ENCODE data around the gene NUP214. TPM values are rescaled to one million over a fixed set of nuclear protein-coding genes. Genes with fewer than 3 reads are reported as not detected.

Gene NUP214
- total RNA-seq, 2 donors from 2014 or later: 43.9 to 115 TPM

DNA sequence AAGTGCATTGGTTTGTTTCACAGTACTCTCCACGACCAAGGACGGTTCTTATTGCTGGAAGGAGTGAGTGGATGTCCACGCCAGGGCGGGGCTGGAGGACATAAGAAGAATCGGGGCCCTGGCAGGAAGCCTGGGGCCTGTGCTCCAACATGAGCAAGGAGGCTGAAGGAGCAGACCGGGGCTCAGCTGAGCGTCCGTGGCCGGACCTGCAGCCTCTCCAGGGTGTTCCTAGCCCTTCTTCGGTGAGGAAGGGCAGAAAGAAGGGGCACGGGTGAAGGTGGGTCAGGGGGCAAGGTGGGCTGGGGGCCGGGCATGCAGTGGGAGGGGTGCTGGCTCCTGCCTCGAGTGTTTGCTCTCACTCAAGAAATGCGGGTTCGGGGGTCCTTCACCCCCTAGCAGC, 132.8 kb downstream of the NUP214 start:
- 78% methylated on average over 15 of the region's 15 CpGs for WGBS
- no peak for DNase-seq (ENCODE audit: low spot score)
- no peaks in the 10 kb centered on the region for H3K27me3 ChIP-seq (replicated peaks; ENCODE audit: insufficient read depth)
- H3K36me3 ChIP-seq: no peaks in the 10 kb centered on the region
- no peak for TF ChIP-seq POLR2AphosphoS5 (IDR thresholded peaks at IDR 0.05)
- TF ChIP-seq, protein P1, sequence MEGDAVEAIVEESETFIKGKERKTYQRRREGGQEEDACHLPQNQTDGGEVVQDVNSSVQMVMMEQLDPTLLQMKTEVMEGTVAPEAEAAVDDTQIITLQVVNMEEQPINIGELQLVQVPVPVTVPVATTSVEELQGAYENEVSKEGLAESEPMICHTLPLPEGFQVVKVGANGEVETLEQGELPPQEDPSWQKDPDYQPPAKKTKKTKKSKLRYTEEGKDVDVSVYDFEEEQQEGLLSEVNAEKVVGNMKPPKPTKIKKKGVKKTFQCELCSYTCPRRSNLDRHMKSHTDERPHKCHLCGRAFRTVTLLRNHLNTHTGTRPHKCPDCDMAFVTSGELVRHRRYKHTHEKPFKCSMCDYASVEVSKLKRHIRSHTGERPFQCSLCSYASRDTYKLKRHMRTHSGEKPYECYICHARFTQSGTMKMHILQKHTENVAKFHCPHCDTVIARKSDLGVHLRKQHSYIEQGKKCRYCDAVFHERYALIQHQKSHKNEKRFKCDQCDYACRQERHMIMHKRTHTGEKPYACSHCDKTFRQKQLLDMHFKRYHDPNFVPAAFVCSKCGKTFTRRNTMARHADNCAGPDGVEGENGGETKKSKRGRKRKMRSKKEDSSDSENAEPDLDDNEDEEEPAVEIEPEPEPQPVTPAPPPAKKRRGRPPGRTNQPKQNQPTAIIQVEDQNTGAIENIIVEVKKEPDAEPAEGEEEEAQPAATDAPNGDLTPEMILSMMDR (IDR thresholded peaks at IDR 0.05): no peak
- no peak for TF ChIP-seq POLR2A (IDR thresholded peaks at IDR 0.05)
- intact Hi-C loops (cut with DNase I): no loop called here
- H3K9me3 ChIP-seq: no peaks in the 10 kb centered on the region
- no peak overlapping the region for H3K27ac ChIP-seq
- no peak overlapping the region for H3K4me3 ChIP-seq
- H3K4me1 ChIP-seq (replicated peaks): no peaks in the 10 kb centered on the region

- TF ChIP-seq POLR2A (IDR thresholded peaks at IDR 0.05) (no peak), POLR2AphosphoS5 (IDR thresholded peaks at IDR 0.05) (no peak)
- TF ChIP-seq, protein P1 (IDR thresholded peaks at IDR 0.05): no peak
- Histone ChIP-seq H3K9me3 (no peaks in the 10 kb centered on the region), H3K4me1 (replicated peaks) (no peaks in the 10 kb centered on the region), H3K36me3 (no peaks in the 10 kb centered on the region), H3K27ac (no peak overlapping the region), H3K4me3 (no peak overlapping the region), H3K27me3 (replicated peaks; ENCODE audit: insufficient read depth) (no peaks in the 10 kb centered on the region)
- DNase-seq (ENCODE audit: low spot score): no peak
- 78% methylated on average over 25 of the region's 25 CpGs for WGBS
- intact Hi-C loops (cut with DNase I): no loop called here
Observed at GRCh38 chr9:131258698-131259431, 133.5 kb downstream of the NUP214 start.

DNA sequence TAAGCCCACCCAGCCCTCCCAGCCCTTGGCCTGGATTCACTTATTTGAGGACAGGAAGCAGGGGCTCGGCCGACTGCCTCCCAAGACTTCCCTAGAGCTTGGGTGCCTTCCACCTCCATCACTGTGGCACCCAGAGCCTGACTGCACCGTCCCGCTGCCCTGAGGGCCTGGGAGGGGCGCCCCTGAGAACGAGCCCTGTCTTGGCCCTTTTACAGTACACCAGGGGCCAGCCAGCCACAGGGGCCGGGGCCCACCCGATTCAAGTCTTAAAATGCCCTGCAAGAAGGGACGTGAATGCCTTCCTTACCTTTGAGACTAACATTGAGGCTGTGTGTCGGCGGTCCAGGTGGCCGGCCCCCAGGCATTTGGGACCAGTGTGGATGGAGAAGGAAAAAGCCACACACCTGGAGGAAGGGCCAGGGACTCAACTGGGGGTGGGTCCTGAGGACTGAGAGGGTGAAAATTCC, 134.1 kb downstream of the NUP214 start:
- H3K27ac ChIP-seq: no peak overlapping the region
- no peaks in the 10 kb centered on the region for H3K4me1 ChIP-seq (replicated peaks)
- no peak for DNase-seq (ENCODE audit: low spot score)
- H3K27me3 ChIP-seq (replicated peaks; ENCODE audit: insufficient read depth): no peaks in the 10 kb centered on the region
- 81% methylated on average over 10 of the region's 12 CpGs for WGBS
- TF ChIP-seq POLR2AphosphoS5 (IDR thresholded peaks at IDR 0.05): no peak
- TF ChIP-seq, protein P1 (IDR thresholded peaks at IDR 0.05): no peak
- no peak for TF ChIP-seq POLR2A (IDR thresholded peaks at IDR 0.05)
- no peaks in the 10 kb centered on the region for H3K9me3 ChIP-seq
- intact Hi-C loops (cut with DNase I): no loop called here
- H3K36me3 ChIP-seq: no peaks in the 10 kb centered on the region
- no peak overlapping the region for H3K4me3 ChIP-seq

- WGBS: 81% methylated on average over 20 of the region's 20 CpGs
Observed at GRCh38 chr9:131259916-131260597, 134.7 kb downstream of the NUP214 start.

More at GRCh38 chr9:131259916-131260597, 134.7 kb downstream of the NUP214 start:
- TF ChIP-seq POLR2AphosphoS5 (IDR thresholded peaks at IDR 0.05): no peak
- TF ChIP-seq, protein P1 (IDR thresholded peaks at IDR 0.05): no peak
- TF ChIP-seq POLR2A (IDR thresholded peaks at IDR 0.05): no peak
- Histone ChIP-seq H3K27ac (no peak overlapping the region), H3K4me1 (replicated peaks) (no peaks in the 10 kb centered on the region), H3K9me3 (no peaks in the 10 kb centered on the region), H3K27me3 (replicated peaks; ENCODE audit: insufficient read depth) (no peaks in the 10 kb centered on the region), H3K36me3 (no peaks in the 10 kb centered on the region), H3K4me3 (no peak overlapping the region)
- no peak for DNase-seq (ENCODE audit: low spot score)
- intact Hi-C loops (cut with DNase I): no loop called here

All from prostate gland (tissue), 2 donors.